ENCODE data around the gene CTSE.

DNA sequence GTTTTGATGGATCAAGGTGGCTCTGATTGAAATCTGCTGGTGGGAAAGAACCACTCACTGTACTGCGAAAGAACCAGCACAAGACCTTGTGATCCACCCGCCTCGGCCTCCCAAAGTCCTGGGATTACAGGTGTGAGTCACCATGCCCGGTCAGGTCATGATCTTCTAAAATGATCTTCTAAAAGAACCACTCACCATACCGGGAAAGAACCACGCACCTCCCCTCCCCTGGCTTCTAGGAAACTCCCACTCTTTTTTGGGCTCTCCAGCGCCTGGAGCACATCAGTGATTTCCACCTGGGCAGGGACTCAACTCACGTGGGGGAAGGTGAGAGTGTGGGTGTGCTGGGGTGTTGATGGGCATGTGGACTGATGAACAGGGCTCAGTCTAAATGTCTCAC is 12.6 kb downstream of the CTSE start:
- TF ChIP-seq CTCF (IDR thresholded peaks at IDR 0.05), result no peak
- TF ChIP-seq POLR2A (IDR thresholded peaks at IDR 0.05), result no peak
